Ovary (tissue), 9 donors: ENCODE measurements around the gene SLC9A8. TPM values are rescaled to one million over a fixed set of nuclear protein-coding genes. Genes with fewer than 3 reads are reported as not detected.

Source experiments
- DNase-seq, 5 donors: peaks; one replicate each; pipeline ENCODE4 v3.0.0-alpha.2; 2019 to 2020
- H3K27ac ChIP-seq, 2 donors: fragments of 200-600 bp; one replicate each; pipeline versions ENCODE4 v1.5.1 to v1.8.0; 2019 to 2022
- H3K27me3 ChIP-seq: fragments of 200-600 bp; one replicate; pipeline ENCODE4 v1.8.0; 2022
- H3K36me3 ChIP-seq: fragments of 200-600 bp; sonication (generic); one replicate; pipeline ENCODE4 v1.5.1; 2019
- H3K4me1 ChIP-seq: one replicate; pipeline ENCODE4 v1.8.1; 2013; ENCODE audit warnings: mild to moderate bottlenecking, moderate library complexity; ENCODE audit not compliant: insufficient read depth
- H3K4me3 ChIP-seq: fragments of 200-600 bp; sonication (generic); one replicate; pipeline ENCODE4 v1.5.1; 2017
- H3K9me3 ChIP-seq, 2 donors: fragments of 200-600 bp in 1 of 2; sonication (generic) in 1 of 2; one replicate each; pipeline versions ENCODE4 v1.5.1 to v1.8.1; 2013 to 2019; ENCODE audit warnings: mild to moderate bottlenecking in 1 of 2, moderate library complexity in 1 of 2
- EP300 ChIP-seq: sonication (generic); formaldehyde crosslinking; IDR thresholded peaks from one replicate; pipeline ENCODE4 v1.6.1; 2017; ENCODE audit warnings: antibody characterized with exemption
- POLR2A ChIP-seq: fragments of 450-650 bp; IDR thresholded peaks from one replicate; pipeline ENCODE4 v1.6.1; 2017; ENCODE audit warnings: antibody characterized with exemption, mild to moderate bottlenecking, moderate library complexity
- WGBS, 3 donors: extraction: QIAGEN DNeasy Blood & Tissue Kit in 1 of 3; methylation state at CpG; one replicate each; pipeline versions ENCODE4 v1.1.5 to v1.1.7; 2013 to 2017; 5-methylcytosine and 5-hydroxymethylcytosine counted together
- intact Hi-C, 4 donors: fragments of 100-400 bp; cut with DNase I; formaldehyde crosslinking; loops; one replicate each; pipeline versions ENCODE4 v1.11.0 to v1.15.1; 2022 to 2023
- polyA plus RNA-seq, 2 donors: library from polyadenylated mRNA; stranded (reverse); fragments of 200-250 nt in 1 of 2; fragments of 350-450 nt in 1 of 2; fragmentation: Illumina TruSeq in 1 of 2; extraction: RNeasy Lipid Tissue Mini Kit (QIAGEN cat#74804) in 1 of 2; gene quantifications; one replicate each; pipeline ENCODE4 v1.2.3, GENCODE V29; 2013 to 2014
- total RNA-seq, 7 donors: library from RNA; depleted of rRNA in 2 of 7; stranded (reverse); fragments of >200 nt in 2 of 7; fragmentation: NEBNext Ultra II Directional in 3 of 7; extraction: Animal tissue kit (Norgen Biotek cat#: 25700) in 3 of 7; gene quantifications; one replicate each; pipeline versions ENCODE4 v1.1.0 to v1.2.4, GENCODE V29; 2016 to 2023
- TF ChIP-seq, protein P1 (sequence below), 3 donors: fragments of 450-650 bp in 2 of 3; fragments of 200-600 bp in 1 of 3; IDR thresholded peaks; one replicate each; pipeline versions ENCODE4 v1.5.1 to v1.8.0; 2016 to 2022; ENCODE audit warnings: antibody characterized with exemption in 3 of 3, mild to moderate bottlenecking in 1 of 3
- donor health status: DM: no; HTN: no; CAD: no; lungs with moderate emphysema.
- donor health status: DM: no; HTN: no; CAD: no.
- donor health status: Bipolar disorder and iron deficiency.
- donor health status: DM: yes; HTN: yes; CAD: no.
- donor health status: DM: no; HTN: no; CAD: no.
- donor health status: DM: yes; HTN: yes; CAD: no.

The SLC9A8 gene
- total and polyA plus RNA-seq, 9 donors = 3.9 to 11.4 (median 7.7) TPM

DNA sequence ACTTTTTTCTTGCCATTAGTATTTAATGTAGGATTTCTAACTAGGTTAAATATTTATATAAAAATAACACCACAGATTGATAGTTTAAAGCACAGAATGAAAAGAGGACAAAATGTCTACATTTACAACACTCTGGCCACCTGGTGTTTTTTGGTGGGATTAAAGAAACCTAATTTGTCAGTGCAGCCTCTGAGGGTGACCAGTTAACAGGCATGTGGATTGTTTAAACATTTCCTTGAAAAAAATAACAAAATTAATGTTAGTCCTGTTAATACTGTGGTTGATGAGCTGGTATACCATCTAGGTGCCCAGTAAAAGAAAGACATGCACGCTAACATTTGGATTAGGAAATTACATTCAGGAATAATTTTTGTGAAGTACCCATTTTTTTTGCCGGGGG lies 8.8 kb downstream of the SLC9A8 start:
- DNase-seq = no peak
- WGBS, 3 donors = 30 to 56% (median 33%) methylated on average over 2 of the region's 2 CpGs
- Histone ChIP-seq H3K27ac (no peak overlapping the region), H3K4me3 (no peak overlapping the region), H3K9me3 (no peaks in the 10 kb centered on the region), H3K36me3 (no peaks in the 10 kb centered on the region), H3K4me1 (peaks cover 10% of the 10 kb centered on the region), H3K27me3 (no peaks in the 10 kb centered on the region)
- TF ChIP-seq EP300 (no peak), POLR2A (no peak)
- TF ChIP-seq, protein P1, sequence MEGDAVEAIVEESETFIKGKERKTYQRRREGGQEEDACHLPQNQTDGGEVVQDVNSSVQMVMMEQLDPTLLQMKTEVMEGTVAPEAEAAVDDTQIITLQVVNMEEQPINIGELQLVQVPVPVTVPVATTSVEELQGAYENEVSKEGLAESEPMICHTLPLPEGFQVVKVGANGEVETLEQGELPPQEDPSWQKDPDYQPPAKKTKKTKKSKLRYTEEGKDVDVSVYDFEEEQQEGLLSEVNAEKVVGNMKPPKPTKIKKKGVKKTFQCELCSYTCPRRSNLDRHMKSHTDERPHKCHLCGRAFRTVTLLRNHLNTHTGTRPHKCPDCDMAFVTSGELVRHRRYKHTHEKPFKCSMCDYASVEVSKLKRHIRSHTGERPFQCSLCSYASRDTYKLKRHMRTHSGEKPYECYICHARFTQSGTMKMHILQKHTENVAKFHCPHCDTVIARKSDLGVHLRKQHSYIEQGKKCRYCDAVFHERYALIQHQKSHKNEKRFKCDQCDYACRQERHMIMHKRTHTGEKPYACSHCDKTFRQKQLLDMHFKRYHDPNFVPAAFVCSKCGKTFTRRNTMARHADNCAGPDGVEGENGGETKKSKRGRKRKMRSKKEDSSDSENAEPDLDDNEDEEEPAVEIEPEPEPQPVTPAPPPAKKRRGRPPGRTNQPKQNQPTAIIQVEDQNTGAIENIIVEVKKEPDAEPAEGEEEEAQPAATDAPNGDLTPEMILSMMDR (IDR thresholded peaks at IDR 0.05) = no peak
- intact Hi-C loops = no loop called here

DNA sequence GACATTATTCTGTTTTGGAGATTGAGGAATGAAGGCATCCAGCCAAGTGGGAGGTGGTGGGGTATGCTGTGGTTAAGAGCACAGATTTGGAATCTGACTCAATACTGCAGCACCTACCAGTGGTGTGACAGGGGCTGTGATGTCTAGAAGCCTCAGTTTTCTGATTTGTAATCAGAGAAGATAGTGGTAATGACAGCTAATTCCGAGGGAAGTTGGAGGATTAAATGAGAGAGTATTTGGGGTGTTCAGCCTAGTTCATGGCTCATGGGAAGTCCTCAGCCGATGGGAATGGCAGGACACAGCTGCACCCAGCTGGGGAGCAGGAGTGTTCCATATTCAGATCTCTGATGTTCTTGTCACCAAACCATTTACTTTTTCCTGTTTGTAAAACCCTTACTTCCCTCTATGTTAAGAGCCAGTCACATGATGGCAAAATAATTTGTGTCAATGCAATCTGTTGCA lies 9.3 kb downstream of the SLC9A8 start:
- Histone ChIP-seq H3K36me3 (no peaks in the 10 kb centered on the region), H3K27me3 (no peaks in the 10 kb centered on the region), H3K4me1 (peaks cover 10% of the 10 kb centered on the region), H3K4me3 (no peak overlapping the region), H3K9me3 (no peaks in the 10 kb centered on the region), H3K27ac (no peak overlapping the region)
- WGBS, 3 donors = 8 to 22% (median 8%) methylated on average over 2 of the region's 2 CpGs
- DNase-seq = peak in 2 of 5 donors; percentile 45 to 46
- intact Hi-C loops = no loop called here
- TF ChIP-seq, protein P1 (IDR thresholded peaks at IDR 0.05) = no peak
- TF ChIP-seq EP300 = no peak
- no peak for TF ChIP-seq POLR2A

DNA sequence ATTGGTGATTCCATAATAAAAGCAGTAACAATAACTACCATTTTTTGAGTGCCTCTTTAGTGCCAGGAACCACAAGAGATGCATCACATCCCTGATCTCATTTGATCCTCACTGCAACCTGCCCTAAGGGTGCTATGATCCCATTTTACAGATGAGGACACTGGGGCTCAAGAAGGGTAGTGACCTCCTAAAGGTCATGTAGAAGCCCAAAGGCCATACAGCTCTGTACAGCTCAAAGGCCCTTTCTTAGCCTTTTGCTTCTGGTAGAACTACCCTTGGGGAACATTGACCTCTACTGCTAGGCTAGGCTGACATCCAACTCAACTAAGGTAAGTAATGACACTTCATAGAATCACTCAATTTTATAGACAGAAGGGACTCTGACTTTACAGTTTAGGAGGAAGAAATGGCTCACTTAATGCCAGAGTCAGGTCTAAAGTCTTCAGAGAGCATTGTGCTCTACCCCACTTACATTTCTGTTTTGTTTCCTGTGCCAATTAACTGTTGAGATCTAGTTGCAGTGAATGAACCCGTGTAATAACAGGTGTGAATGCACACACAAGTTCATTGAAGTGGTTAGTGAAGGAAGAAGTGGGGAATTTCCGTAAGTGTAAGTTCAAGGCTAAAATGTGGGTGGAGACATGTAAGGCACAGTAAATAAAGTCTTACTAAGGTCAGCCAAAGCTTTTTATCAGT lies 10.7 kb downstream of the SLC9A8 start:
- WGBS, 3 donors = 15 to 38% (median 15%) methylated on average over 2 of the region's 2 CpGs

DNA sequence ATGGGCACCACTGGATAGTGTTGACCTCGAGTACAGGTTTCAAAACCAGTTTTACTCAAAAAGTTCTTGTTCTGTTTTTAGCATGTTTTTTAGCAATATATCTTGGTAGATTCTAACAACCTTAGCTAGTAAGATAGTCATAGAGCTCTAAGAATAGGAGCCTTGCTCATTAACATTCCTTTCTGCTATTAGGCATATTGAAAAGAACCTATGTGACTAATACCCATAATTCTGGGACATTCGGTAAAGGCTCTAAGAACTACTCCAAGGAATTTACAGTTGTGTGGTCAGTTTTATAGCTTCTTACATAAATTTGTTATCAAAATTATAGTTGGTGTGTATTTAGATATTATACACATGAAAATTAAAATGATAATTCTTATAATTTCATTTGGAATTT lies 11.6 kb downstream of the SLC9A8 start:
- TF ChIP-seq EP300 (no peak), POLR2A (no peak)
- TF ChIP-seq, protein P1 (IDR thresholded peaks at IDR 0.05) = no peak
- intact Hi-C loops = no loop called here
- no peaks in the 10 kb centered on the region for H3K36me3 ChIP-seq
- H3K4me3 ChIP-seq = no peak overlapping the region
- no peak for DNase-seq
- H3K4me1 ChIP-seq = peaks cover 10% of the 10 kb centered on the region
- no peaks in the 10 kb centered on the region for H3K27me3 ChIP-seq
- WGBS, 3 donors = 60 to 82% (median 63%) methylated on average over 2 of the region's 2 CpGs
- H3K27ac ChIP-seq = no peak overlapping the region
- H3K9me3 ChIP-seq = no peaks in the 10 kb centered on the region

More for the DNA sequence above, 10.7 kb downstream of the SLC9A8 start:
- no peak for DNase-seq
- Histone ChIP-seq H3K4me3 (no peak overlapping the region), H3K4me1 (peaks cover 10% of the 10 kb centered on the region), H3K36me3 (no peaks in the 10 kb centered on the region), H3K27me3 (no peaks in the 10 kb centered on the region), H3K9me3 (no peaks in the 10 kb centered on the region), H3K27ac (no peak overlapping the region)
- TF ChIP-seq, protein P1 (IDR thresholded peaks at IDR 0.05) = no peak
- TF ChIP-seq EP300 = no peak
- TF ChIP-seq POLR2A = no peak
- intact Hi-C loops = no loop called here
